ENCODE data around the gene CYS1.
"Not testable (repeated sequence)": the region's sequence is repeated elsewhere in the genome, so short reads cannot be mapped to it uniquely, and the experiment has no call there.

CYS1 gene

GRCh38 chr2:10016001-10016801 is 64.0 kb downstream of the CYS1 start:
- no peak for DNase-seq (ENCODE audit: insufficient read length, low spot score)
- FAIRE-seq: peak; percentile 9

GRCh38 chr2:10015376-10015989 is 64.7 kb downstream of the CYS1 start:
- FAIRE-seq: peak; percentile 90

DNA sequence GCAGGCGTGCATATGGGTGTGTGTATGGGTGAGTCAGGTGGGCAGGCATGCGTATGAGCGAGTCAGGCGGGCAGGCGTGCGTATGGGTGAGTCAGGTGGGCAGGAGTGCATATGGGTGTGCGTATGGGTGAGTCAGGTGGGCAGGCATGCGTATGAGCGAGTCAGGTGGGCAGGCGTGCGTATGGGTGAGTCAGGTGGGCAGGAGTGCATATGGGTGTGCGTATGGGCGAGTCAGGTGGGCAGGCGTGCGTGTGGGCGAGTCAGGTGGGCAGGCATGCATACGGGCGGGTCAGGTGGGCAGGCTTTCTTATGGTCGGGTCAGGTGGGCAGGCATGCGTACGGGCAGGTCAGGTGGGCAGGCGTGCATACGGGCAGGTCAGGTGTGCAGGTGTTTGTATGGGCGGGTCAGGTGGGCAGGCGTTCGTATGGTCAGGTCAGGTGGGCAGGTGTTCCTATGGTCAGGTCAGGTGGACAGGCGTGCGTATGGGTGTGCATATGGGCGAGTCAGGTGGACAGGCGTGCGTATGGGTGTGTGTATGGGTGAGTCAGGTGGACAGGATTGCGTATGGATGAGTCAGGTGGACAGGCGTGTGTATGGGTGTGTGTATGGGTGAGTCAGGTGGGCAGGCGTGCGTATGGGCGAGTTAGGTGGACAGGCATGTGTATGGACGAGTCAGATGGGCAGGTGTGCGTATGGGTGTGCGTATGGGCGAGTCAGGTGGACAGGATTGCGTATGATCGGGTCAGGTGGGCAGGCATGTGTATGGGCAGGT is 65.6 kb downstream of the CYS1 start:
- peak; percentile 40 for FAIRE-seq

More at GRCh38 chr2:10015376-10015989, 64.7 kb downstream of the CYS1 start:
- not testable (repeated sequence) for DNase-seq (ENCODE audit: insufficient read length, low spot score)

GRCh38 chr2:10013651-10014417 is 66.4 kb downstream of the CYS1 start:
- DNase-seq (ENCODE audit: insufficient read length, low spot score): not testable (repeated sequence)
- FAIRE-seq: peak; percentile 76

More for the DNA sequence above, 65.6 kb downstream of the CYS1 start:
- DNase-seq (ENCODE audit: insufficient read length, low spot score): no peak

GRCh38 chr2:10012963-10013461 is 67.2 kb downstream of the CYS1 start:
- peak; percentile 96 for FAIRE-seq
- no peak for DNase-seq (ENCODE audit: insufficient read length, low spot score)

DNA sequence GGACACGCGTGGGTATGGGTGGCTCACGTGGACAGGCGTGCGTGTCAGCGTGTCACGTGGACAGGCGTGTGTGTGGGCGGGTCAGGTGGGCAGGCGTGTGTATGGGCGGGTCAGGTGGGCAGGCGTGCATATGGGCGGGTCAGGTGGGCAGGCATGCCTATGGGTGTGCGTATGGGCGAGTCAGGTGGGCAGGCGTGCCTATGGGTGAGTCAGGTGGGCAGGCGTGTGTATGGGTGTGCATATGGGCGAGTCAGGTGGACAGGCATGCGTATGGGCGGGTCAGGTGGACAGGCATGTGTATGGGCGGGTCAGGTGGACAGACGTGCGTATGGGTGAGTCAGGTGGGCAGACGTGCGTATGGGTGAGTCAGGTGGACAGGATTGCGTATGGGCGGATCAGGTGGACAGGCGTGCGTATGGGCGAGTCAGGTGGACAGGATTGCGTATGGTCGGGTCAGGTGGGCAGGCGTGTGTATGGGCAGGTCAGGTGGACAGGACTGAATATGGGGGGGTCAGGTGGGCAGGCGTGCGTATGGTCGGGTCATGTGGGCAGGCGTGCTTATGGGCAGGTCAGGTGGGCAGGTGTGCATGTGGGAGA is 67.7 kb downstream of the CYS1 start:
- DNase-seq (ENCODE audit: insufficient read length, low spot score); FAIRE-seq: not testable (repeated sequence)

GRCh38 chr2:10011606-10012325 is 68.4 kb downstream of the CYS1 start:
- DNase-seq (ENCODE audit: insufficient read length, low spot score); FAIRE-seq: not testable (repeated sequence)

GRCh38 chr2:10010861-10011605 is 69.2 kb downstream of the CYS1 start:
- not testable (repeated sequence) for DNase-seq (ENCODE audit: insufficient read length, low spot score)
- FAIRE-seq: peak; percentile 62

- peak; percentile 26 for FAIRE-seq
- DNase-seq (ENCODE audit: insufficient read length, low spot score): no peak
These were observed 70.1 kb downstream of the CYS1 start for GRCh38 chr2:10009811-10010781.

- FAIRE-seq (no peak), DNase-seq (ENCODE audit: insufficient read length, low spot score) (no peak)
These were observed 70.9 kb downstream of the CYS1 start for GRCh38 chr2:10009271-10009810.

DNA sequence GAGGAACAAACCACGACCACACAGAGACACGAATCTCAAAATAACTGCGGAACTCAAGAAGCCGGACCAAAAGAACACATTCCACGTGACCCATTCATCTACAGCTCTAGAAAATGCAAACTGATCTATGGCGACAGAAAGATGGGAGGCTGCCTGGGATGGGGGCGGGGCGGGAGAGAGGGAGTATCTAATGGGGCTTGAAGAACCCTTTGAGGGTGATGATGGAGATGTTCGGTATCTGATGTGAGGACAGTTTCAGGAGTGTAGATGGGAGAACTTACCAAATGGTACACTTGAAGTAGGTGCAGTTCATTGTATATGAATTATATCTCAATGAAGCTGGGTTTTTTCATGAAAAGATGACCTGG is 71.4 kb downstream of the CYS1 start:
- FAIRE-seq (no peak), DNase-seq (ENCODE audit: insufficient read length, low spot score) (no peak)

DNA sequence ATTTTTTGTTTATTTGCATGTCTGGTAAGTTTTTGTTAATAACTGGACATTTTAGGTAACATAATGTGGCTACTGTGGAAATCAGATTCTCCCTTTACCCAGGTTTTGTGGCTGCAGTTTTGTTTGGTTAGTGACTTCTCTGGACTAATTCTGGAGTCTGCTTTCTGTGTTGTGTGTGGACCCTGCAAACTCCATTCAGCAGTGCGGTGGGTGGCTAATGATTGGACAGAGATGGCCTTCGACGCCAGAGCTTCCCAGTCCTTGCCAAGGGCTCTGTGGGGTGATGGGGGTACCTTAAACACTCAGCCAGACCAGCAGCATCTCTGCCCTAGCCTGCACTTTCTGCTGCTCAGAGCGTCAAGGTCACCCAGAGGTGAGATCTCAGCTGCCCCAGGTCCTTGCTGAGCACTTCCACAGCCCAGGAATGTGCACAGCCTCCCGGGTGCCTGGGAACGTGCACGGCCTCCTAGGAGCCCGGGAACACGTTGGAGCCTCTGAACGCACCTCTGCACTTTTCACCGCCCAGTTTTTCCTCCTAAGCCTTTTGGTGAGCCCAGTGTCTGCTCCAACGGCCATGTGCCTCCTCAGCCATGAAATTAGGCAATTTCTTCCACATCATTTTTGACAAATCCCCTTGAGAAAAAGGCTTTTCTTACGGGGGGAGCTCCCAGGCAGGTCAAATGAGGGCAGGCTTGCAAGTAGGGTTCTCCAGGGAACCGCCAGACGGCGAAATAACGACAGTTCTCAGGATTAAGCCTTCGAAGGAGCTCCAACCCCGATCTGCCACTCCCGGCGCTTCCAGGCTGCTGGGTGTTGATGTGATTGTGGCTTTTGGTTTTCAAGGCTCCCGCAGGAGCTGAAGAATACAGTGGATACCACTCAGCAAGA is 72.0 kb downstream of the CYS1 start:
- no peak for DNase-seq (ENCODE audit: insufficient read length, low spot score)
- no peak for FAIRE-seq

DNA sequence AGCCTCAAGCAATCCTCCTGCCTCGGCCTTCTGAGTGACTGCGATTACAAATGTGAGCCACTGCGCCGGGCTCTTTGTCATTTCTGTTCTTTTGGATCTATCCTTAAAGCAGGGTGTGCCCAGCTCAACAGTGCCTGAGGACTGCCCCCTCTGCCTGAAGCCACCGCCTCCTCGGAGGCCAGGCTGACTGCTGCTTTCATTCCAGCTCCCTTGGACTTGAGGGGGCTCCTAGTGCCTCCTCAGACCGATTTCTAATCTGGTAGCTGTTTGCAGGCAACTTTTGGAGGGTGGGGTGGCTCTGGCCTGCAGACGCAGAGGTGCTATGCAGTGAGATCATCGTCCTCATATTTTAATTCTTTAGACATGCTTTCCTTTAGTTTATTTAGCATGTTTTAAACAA is 72.8 kb downstream of the CYS1 start:
- FAIRE-seq (no peak), DNase-seq (ENCODE audit: insufficient read length, low spot score) (no peak)

All from HTR-8/SVneo (cell line).